MCF 10A (cell line): ENCODE results near the gene PDCD1. TPM values are rescaled to one million over a fixed set of nuclear protein-coding genes. Genes with fewer than 3 reads are reported as not detected.
"Not testable (repeated sequence)": the region's sequence is repeated elsewhere in the genome, so short reads cannot be mapped to it uniquely, and the experiment has no call there.

Experiments used
- Bru-seq: library from RNA; stranded (reverse); fragments of 400-500 nt; gene quantifications from one replicate; lab custom pipeline; 2021; lab: Mats Ljungman, UMichigan
- BruChase-seq, 2 experiments: library from RNA; stranded (reverse); fragments of 400-500 nt; gene quantifications; one replicate each; lab custom pipeline; 2021; lab: Mats Ljungman, UMichigan
- BruUV-seq: library from RNA; stranded (reverse); fragments of 400-500 nt; replicated peaks from 2 replicates; lab custom pipeline; 2021; lab: Mats Ljungman, UMichigan
- CTCF ChIA-PET: fragments of 300-600 bp; sonication (Branson Sonifier 250); formaldehyde crosslinking; extraction: SDS; loops from one replicate; lab custom pipeline; 2021; ENCODE audit warnings: antibody characterized with exemption, inconsistent platforms; lab: Yijun Ruan, JAX
- POLR2A ChIA-PET: fragments of 300-600, 350-650 bp; sonication (Branson Sonifier 250); formaldehyde crosslinking; extraction: SDS; loops from one replicate; lab custom pipeline; 2020; ENCODE audit warnings: antibody characterized with exemption, inconsistent platforms; lab: Yijun Ruan, JAX
- DNase-seq: peaks from one replicate; pipeline ENCODE4 v3.0.0-alpha.2; 2018; ENCODE audit not compliant: unreplicated experiment
- H3K27ac Mint-ChIP-seq: one replicate; pipeline ENCODE4 v1.8.0; 2022; ENCODE audit warnings: mild to moderate bottlenecking, low read depth, mixed read lengths; ENCODE audit not compliant: unreplicated experiment
- H3K27me3 Mint-ChIP-seq: one replicate; pipeline ENCODE4 v1.8.0; 2022; ENCODE audit warnings: mixed read lengths; ENCODE audit not compliant: insufficient read depth, unreplicated experiment
- H3K36me3 Mint-ChIP-seq: one replicate; pipeline ENCODE4 v1.8.0; 2022; ENCODE audit warnings: mild to moderate bottlenecking, moderate library complexity, mixed read lengths; ENCODE audit not compliant: insufficient read depth, unreplicated experiment
- H3K4me1 Mint-ChIP-seq: one replicate; pipeline ENCODE4 v1.8.0; 2022; ENCODE audit warnings: mixed read lengths; ENCODE audit not compliant: insufficient read depth, unreplicated experiment
- H3K4me3 Mint-ChIP-seq: one replicate; pipeline ENCODE4 v1.8.0; 2022; ENCODE audit warnings: mild to moderate bottlenecking, moderate library complexity, mixed read lengths; ENCODE audit not compliant: unreplicated experiment
- H3K9me3 Mint-ChIP-seq: one replicate; pipeline ENCODE4 v1.8.0; 2022; ENCODE audit warnings: mixed read lengths; ENCODE audit not compliant: unreplicated experiment
- intact Hi-C: fragments of 100-400 bp; cut with micrococcal nuclease; formaldehyde crosslinking; loops from 2 replicates; pipeline ENCODE4 v1.14.1; 2022
- long read RNA-seq: library from polyadenylated mRNA; stranded (forward); transcript quantifications from one replicate; pipeline ENCODE4 v2.0.0, GENCODE V29; 2022
- total RNA-seq: library from RNA; stranded (reverse); gene quantifications from 2 replicates; pipeline ENCODE4 v1.2.3, GENCODE V29; 2022
- TF ChIP-seq, protein P1 (sequence below): fragments of 200-600 bp; IDR thresholded peaks from one replicate; pipeline ENCODE4 v1.8.0; 2022; ENCODE audit warnings: antibody characterized with exemption, mild to moderate bottlenecking; ENCODE audit not compliant: unreplicated experiment

PDCD1 gene
- total RNA-seq (not detected in 2 replicates), Bru-seq, nascent RNA (not detected), BruChase-seq, experiment 1, labeled RNA remaining after a 6-hour chase (not detected), BruChase-seq, experiment 2, labeled RNA remaining after a 2-hour chase (not detected)
- long read RNA-seq, result 0 reads

DNA sequence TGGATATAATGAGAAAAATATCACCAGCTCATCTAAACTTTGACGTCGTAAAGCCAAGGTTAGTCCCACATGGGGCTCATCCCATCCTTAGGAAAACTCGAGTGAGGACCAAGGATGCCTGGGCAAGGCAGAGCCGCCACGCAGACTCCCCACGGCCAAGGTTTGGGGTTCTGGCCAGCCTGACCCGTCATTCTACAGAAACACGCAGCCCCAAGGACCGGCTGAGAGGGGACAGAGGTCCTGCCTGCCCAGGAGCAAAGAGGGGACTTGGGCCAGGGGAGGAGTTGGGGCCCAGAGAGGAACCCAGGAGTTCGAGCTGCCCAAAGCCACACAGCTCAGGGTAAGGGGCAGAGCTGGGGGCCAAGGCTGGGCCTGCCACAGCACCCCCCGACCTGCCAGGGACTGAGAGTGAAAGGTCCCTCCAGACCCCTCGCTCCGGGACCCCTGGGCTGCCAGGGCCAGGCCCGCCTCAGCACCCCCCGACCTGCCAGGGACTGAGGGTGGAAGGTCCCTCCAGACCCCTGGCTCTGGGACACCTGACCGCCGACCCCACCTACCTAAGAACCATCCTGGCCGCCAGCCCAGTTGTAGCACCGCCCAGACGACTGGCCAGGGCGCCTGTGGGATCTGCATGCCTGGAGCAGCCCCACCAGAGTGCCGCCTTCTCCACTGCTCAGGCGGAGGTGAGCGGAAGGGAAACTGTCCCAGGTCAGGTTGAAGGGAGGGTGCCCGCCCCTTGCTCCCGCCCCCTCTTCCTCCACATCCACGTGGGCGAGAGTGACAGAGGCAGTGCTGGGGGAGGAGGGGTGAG, at the start of gene PDCD1:
Gene PDCD1, minus strand, starts transcription at position 689 of the 811 bp plus-strand sequence. Its CDS starts 56 bp downstream, at position 633.
- TF ChIP-seq, protein P1, sequence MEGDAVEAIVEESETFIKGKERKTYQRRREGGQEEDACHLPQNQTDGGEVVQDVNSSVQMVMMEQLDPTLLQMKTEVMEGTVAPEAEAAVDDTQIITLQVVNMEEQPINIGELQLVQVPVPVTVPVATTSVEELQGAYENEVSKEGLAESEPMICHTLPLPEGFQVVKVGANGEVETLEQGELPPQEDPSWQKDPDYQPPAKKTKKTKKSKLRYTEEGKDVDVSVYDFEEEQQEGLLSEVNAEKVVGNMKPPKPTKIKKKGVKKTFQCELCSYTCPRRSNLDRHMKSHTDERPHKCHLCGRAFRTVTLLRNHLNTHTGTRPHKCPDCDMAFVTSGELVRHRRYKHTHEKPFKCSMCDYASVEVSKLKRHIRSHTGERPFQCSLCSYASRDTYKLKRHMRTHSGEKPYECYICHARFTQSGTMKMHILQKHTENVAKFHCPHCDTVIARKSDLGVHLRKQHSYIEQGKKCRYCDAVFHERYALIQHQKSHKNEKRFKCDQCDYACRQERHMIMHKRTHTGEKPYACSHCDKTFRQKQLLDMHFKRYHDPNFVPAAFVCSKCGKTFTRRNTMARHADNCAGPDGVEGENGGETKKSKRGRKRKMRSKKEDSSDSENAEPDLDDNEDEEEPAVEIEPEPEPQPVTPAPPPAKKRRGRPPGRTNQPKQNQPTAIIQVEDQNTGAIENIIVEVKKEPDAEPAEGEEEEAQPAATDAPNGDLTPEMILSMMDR, result no peak

DNA sequence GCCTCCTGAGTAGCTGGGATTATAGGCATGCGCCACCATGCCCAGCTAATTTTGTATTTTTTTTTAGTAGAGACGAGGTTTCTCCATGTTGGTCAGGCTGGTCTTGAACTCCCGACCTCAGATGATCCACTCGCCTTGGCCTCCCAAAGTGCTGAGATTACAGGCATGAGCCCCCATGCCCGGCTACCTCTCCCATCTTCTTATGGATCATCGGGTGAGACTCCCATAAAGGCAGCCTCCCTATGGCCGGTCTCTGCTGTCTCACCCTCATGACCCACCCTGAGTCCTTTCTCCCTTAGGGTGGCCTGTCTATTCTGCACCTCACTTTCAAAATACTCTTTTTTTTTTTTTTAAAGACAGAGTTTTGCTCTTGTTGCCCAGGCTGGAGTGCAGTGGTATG, 49.1 kb upstream of the PDCD1 start:
- BruUV-seq, H3K4me3 Mint-ChIP-seq, intact Hi-C loops, H3K4me1 Mint-ChIP-seq, DNase-seq, H3K9me3 Mint-ChIP-seq, H3K36me3 Mint-ChIP-seq, H3K27ac Mint-ChIP-seq, POLR2A ChIA-PET: not testable (repeated sequence)
- H3K27me3 Mint-ChIP-seq, result peaks cover 20% of the 10 kb centered on the region
- CTCF ChIA-PET, result interaction anchor here (0.6 kb wide), 1 partner anchor 524 kb away, joined by 3 read pairs; no protein-coding TSS in a partner anchor

More for the DNA sequence above, at the start of gene PDCD1:
- Mint-ChIP-seq H3K4me3 (no peak within 1 kb of the TSS), H3K9me3 (no peaks in the 10 kb centered on the region), H3K36me3 (no peaks in the 10 kb centered on the region), H3K27ac (no peak within 1 kb of the TSS), H3K27me3 (peaks cover 20% of the 10 kb centered on the region), H3K4me1 (no peaks in the 10 kb centered on the region)
- intact Hi-C loops, result no loop called here
- CTCF ChIA-PET, result no interaction called here
- POLR2A ChIA-PET, result no interaction called here
- DNase-seq, result no peak
- BruUV-seq, result no TSS peak

DNA sequence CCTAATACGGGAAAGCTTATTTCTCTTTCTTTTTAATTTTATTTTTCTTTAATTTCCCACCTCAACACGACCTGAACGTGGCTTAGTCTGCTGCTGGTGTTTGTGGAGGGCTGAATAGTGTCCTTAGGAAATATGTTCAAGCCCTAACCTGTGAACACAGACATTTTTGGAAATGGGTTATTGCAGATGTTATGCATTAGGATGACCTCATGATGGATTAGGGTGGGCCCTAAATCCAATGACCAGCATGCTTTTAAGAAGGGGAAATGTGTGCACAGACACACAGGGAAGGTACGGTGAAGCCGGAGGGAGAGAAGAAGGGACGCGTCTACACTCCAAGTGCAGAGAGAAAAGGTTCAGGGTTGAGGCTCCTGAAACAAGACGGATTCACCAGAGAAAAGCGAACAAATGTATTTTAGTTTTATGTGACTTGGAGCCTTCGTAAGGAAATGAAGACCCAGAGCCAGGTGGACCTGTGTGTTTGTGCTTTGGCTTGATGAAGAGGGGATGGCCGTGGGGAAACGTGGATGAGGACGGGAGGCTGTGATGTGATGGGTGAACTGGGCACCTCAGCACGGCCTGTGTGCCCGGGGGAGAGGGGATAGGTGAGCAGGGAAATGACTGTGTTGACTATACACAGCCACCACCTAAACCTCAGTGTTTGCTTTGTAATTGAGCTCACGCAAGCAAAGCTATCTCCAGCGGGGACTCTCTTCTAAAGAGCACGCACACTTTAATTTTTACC, 48.3 kb upstream of the PDCD1 start:
- TF ChIP-seq, protein P1, result no peak
- CTCF ChIA-PET, result no interaction called here
- H3K9me3 Mint-ChIP-seq, result no peaks in the 10 kb centered on the region
- POLR2A ChIA-PET, result interaction anchor here (0.6 kb wide), 1 partner anchor 220 kb away, joined by 3 read pairs; the partner anchor contains the start of gene DTYMK
- no peak overlapping the region for H3K27ac Mint-ChIP-seq
- BruUV-seq, result no TSS peak
- peaks cover 15% of the 10 kb centered on the region for H3K27me3 Mint-ChIP-seq
- intact Hi-C loops, result no loop called here
- no peak overlapping the region for H3K4me3 Mint-ChIP-seq
- H3K36me3 Mint-ChIP-seq, result no peaks in the 10 kb centered on the region
- no peak for DNase-seq
- H3K4me1 Mint-ChIP-seq, result no peaks in the 10 kb centered on the region

DNA sequence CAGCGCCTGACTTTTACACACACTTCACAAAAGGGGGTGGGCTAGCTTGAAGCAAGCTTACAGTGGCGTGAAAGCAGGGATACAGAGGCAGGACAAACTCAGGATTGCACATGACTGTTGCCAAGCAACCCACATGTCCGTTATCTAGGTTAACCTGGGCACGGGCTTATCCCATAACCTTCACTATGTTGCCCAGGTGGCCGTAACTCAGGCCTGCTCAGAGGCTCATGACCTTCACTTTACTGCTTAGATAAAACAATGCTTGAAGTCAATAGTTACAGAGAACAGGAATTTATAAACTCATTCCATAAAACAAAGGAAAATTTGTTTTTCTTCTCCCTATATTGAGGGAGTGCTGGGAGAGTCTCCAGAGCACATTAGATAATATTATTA, 47.7 kb upstream of the PDCD1 start:
- H3K27ac Mint-ChIP-seq, H3K4me1 Mint-ChIP-seq, H3K27me3 Mint-ChIP-seq, intact Hi-C loops, H3K36me3 Mint-ChIP-seq, CTCF ChIA-PET, H3K4me3 Mint-ChIP-seq, H3K9me3 Mint-ChIP-seq, POLR2A ChIA-PET, BruUV-seq, DNase-seq: not testable (repeated sequence)
